ENCODE results near the gene ADAM12. TPM values are rescaled to one million over a fixed set of nuclear protein-coding genes. Genes with fewer than 3 reads are reported as not detected.

The ADAM12 gene
- total and polyA plus RNA-seq, 10 donors = 0.51 to 7.0 (median 1.0) TPM

- H3K27me3 ChIP-seq (replicated peaks in 1 of 7) = no peaks in the 10 kb centered on the region
- peaks cover 0 to 7% (median 0%) of the 10 kb centered on the region in 6 donors for H3K4me1 ChIP-seq
- H3K4me3 ChIP-seq = no peak overlapping the region
- DNase-seq = no peak
- no peak overlapping the region for H3K27ac ChIP-seq
- TF ChIP-seq POLR2AphosphoS5 (IDR thresholded peaks at IDR 0.05) (no peak), POLR2A (IDR thresholded peaks at IDR 0.05) (no peak), CTCF (IDR thresholded peaks at IDR 0.05 in 8 of 11, conservative IDR thresholded peaks at IDR 0.05 in 3 of 11) (no peak)
- no peaks in the 10 kb centered on the region for H3K36me3 ChIP-seq
- WGBS, 5 donors = 83 to 100% (median 100%) methylated on average over 2 of the region's 2 CpGs
- intact Hi-C loops (cut with DNase I; ENCODE audit: low total_unique reads) = no loop called here
- H3K9me3 ChIP-seq = peaks cover 0 to 7% (median 0%) of the 10 kb centered on the region in 8 donors
Observed at GRCh38 chr10:125990974-125991373, 397.3 kb downstream of the ADAM12 start.

- no peak for DNase-seq
- no peaks in the 10 kb centered on the region for H3K36me3 ChIP-seq
- 88 to 99% (median 91%) methylated on average over 5 of the region's 5 CpGs for WGBS, 5 donors
- H3K27me3 ChIP-seq (replicated peaks in 1 of 7) = no peaks in the 10 kb centered on the region
- no peak overlapping the region for H3K4me3 ChIP-seq
- no peak overlapping the region for H3K27ac ChIP-seq
- H3K9me3 ChIP-seq = peaks cover 0 to 7% (median 0%) of the 10 kb centered on the region in 8 donors
- intact Hi-C loops (cut with DNase I; ENCODE audit: low total_unique reads) = no loop called here
- TF ChIP-seq POLR2AphosphoS5 (IDR thresholded peaks at IDR 0.05) = no peak
- TF ChIP-seq CTCF (IDR thresholded peaks at IDR 0.05 in 8 of 11, conservative IDR thresholded peaks at IDR 0.05 in 3 of 11) = no peak
- no peak for TF ChIP-seq POLR2A (IDR thresholded peaks at IDR 0.05)
- H3K4me1 ChIP-seq = peaks cover 0 to 7% (median 0%) of the 10 kb centered on the region in 6 donors
Observed at GRCh38 chr10:125989791-125990190, 398.5 kb downstream of the ADAM12 start.

GRCh38 chr10:125985557-125986240, 402.6 kb downstream of the ADAM12 start:
- intact Hi-C loops (cut with DNase I; ENCODE audit: low total_unique reads) = no loop called here

More at GRCh38 chr10:125985557-125986240, 402.6 kb downstream of the ADAM12 start:
- peaks cover 0 to 4% (median 0%) of the 10 kb centered on the region in 8 donors for H3K9me3 ChIP-seq
- H3K4me3 ChIP-seq = no peak overlapping the region
- DNase-seq = no peak
- H3K27ac ChIP-seq = no peak overlapping the region
- H3K27me3 ChIP-seq (replicated peaks in 1 of 7) = no peaks in the 10 kb centered on the region
- H3K36me3 ChIP-seq = no peaks in the 10 kb centered on the region
- TF ChIP-seq POLR2A (IDR thresholded peaks at IDR 0.05) (no peak), POLR2AphosphoS5 (IDR thresholded peaks at IDR 0.05) (no peak), CTCF (IDR thresholded peaks at IDR 0.05 in 8 of 11, conservative IDR thresholded peaks at IDR 0.05 in 3 of 11) (no peak)
- H3K4me1 ChIP-seq = peaks cover 0 to 7% (median 0%) of the 10 kb centered on the region in 6 donors
- 68 to 82% (median 75%) methylated on average over 5 of the region's 5 CpGs for WGBS, 5 donors

Data from spleen (tissue), 11 donors.